Left colon (tissue), 2 donors: ENCODE data around the gene AK5. TPM values are rescaled to one million over a fixed set of nuclear protein-coding genes. Genes with fewer than 3 reads are reported as not detected.

ENCODE experiments used
- ATAC-seq: fragments of 200-7000 bp; cut with Tn5 transposase; one replicate; pipeline ENCODE4 v1.9.1; 2020; ENCODE audit warnings: mild to moderate bottlenecking, moderate library complexity
- DNase-seq, 2 donors: peaks; one replicate each; pipeline ENCODE4 v3.0.0-alpha.2; 2020
- intact Hi-C, 2 donors: fragments of 100-400 bp; cut with DNase I in 1 of 2; cut with micrococcal nuclease in 1 of 2; formaldehyde crosslinking; loops; one replicate each; pipeline versions ENCODE4 v1.11.2 to v1.14.0; 2022; cut with DNase I, micrococcal nuclease
- total RNA-seq, 2 donors: library from RNA; stranded (reverse); fragmentation: NEBNext Ultra II Directional; extraction: Animal tissue kit (Norgen Biotek cat#: 25700); gene quantifications; one replicate each; pipeline ENCODE4 v1.2.1, GENCODE V29; 2021
- donor health status: DM: no; HTN: no; CAD: no.
- donor health status: DM: yes; HTN: yes; CAD: no.

Gene AK5
- total RNA-seq, 2 donors from 2014 or later: 0.36 to 0.43 TPM

DNA sequence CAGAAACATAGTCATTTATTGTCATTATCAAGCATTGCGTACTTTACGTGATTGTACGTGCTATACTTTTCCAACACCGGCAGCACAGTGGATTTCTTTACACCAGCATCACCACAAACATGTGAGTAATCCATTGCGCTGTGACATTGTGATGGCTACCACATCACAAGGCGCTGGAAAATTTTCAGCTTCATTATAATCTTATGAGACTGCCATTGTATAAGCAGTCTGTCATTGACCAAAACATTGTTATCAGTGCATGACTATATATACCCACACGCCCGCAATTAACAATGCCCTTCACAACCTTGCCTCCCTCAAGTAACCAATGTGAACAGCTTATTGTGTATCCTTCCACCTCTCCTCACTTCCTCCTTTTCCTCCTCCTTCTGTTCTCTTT, 263.0 kb downstream of the AK5 start:
- DNase-seq (no peak), ATAC-seq (peak; percentile 70)
- intact Hi-C loops: no loop called here

DNA sequence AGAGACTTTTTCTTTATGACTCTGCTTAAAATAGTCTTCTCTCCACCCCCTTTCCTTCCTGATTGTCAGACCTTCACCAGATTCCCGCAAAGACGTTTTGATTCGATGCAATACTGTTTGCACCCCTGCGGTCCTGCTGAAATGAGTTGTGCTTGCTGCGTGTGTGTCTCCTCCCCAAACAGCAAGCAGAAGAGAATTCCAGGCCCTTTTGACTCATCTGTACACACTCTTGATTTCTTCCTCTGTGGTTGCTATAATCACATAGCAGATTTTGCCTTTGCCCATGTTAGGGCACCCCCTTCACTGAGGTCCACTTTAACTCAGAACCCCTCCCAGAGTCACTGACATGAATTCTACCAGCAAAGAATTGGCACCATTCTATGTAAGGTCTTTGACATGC, 264.2 kb downstream of the AK5 start:
- no peak for DNase-seq
- no peak for ATAC-seq
- intact Hi-C loops: no loop called here

DNA sequence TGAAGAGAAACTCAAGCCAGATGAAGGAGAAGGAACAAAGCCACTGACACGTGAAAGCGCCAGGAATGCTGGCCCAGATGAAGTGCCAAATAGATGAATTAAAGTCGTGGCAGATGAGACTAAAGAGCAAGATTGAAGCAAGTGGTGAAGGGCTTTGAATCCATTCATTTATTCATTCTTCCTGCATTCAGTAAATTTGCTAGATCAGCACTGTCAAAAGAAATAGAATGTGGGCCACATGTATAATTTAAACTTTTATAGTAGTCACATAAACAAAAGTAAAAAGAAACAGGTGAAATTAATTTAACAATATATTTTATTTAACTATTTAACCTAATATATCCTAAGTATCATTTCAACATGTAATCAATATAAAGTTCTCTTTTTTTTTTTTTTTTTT, 265.1 kb downstream of the AK5 start:
- no peak for ATAC-seq
- no peak for DNase-seq
- intact Hi-C loops: no loop called here

GRCh38 chr1:77548285-77548684, 266.5 kb downstream of the AK5 start:
- no peak for DNase-seq
- ATAC-seq: no peak
- intact Hi-C loops: no loop called here

GRCh38 chr1:77550135-77550534, 268.3 kb downstream of the AK5 start:
- no peak for ATAC-seq
- intact Hi-C loops: no loop called here

GRCh38 chr1:77552626-77553025, 270.8 kb downstream of the AK5 start:
- ATAC-seq (no peak), DNase-seq (no peak)
- intact Hi-C loops: no loop called here

More at GRCh38 chr1:77550135-77550534, 268.3 kb downstream of the AK5 start:
- no peak for DNase-seq

GRCh38 chr1:77553568-77554291, 271.9 kb downstream of the AK5 start:
- intact Hi-C loops: no loop called here
- ATAC-seq: no peak

DNA sequence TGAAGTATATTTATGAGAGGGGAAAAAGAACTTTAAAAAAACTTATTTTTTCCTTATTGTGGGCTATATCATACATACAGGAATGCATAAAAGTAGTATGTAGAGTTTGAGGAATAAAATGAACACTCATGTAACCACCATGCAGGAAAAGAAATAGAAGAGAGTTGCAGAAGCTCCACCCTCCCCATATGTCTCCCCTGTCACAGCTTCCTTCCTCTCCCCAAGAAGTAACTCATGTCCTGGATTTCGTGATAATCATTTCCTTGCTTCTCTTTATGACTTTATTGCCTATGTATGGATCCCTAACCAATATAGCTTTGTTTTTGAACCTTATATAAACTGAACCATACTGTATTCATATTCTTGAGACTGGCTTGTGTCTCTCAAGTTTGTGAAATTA, 274.2 kb downstream of the AK5 start:
- DNase-seq: no peak
- peak; percentile 57 for ATAC-seq
- intact Hi-C loops: no loop called here

More at GRCh38 chr1:77553568-77554291, 271.9 kb downstream of the AK5 start:
- no peak for DNase-seq

DNA sequence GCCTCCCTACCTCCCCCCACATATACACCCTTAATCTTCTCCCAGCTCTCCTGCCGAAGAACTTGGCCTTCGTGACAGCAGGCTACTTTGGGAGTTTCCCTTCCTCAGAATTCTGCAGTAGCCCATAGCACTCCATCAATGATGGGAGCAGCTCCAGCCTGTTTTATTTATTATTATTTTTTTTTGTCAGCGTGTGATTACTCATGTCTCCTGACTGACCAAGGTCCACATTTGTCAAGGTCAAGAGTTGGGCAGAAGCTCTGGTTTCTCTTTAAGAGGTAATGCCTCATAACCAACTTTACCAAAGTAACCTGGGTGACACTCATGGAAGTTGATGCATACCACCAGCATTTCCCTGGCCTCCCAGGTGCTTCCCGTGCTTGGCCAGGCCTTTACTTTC, 275.2 kb downstream of the AK5 start:
- intact Hi-C loops: no loop called here
- ATAC-seq: no peak

DNA sequence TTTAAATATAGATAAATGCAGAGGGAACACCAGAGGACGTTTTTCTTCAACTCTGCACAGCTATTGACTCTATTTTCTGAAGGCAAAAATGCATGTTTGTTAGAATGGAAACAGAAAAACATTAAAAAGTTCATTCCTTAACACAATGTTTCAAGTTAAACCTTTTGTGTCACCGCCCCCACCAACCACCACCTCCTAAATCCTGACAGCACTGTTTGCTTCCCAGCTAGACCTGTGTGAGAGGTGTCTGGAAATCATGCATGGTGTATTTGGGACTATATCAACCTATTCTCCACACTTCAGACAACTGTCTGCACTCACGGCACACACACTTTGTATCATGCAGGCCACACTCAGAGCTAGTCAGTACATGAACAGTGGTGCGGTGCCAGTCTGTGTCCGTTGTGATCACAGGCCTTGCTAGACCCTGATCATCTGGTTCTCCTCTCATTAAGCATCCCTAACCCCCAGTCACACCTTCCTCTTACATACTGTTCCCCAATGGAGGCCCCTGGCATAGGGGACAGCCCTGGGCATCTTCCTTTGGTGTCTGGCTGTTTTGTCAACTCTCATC, 276.9 kb downstream of the AK5 start:
- ATAC-seq: no peak

More for the DNA sequence above, 275.2 kb downstream of the AK5 start:
- DNase-seq: no peak

GRCh38 chr1:77560741-77561140, 278.9 kb downstream of the AK5 start:
- ATAC-seq: no peak
- intact Hi-C loops: no loop called here
- DNase-seq: no peak

More for the DNA sequence above, 276.9 kb downstream of the AK5 start:
- DNase-seq: no peak
- intact Hi-C loops: no loop called here

GRCh38 chr1:77562596-77563150, 280.9 kb downstream of the AK5 start:
- ATAC-seq (no peak), DNase-seq (no peak)
- intact Hi-C loops: no loop called here

DNA sequence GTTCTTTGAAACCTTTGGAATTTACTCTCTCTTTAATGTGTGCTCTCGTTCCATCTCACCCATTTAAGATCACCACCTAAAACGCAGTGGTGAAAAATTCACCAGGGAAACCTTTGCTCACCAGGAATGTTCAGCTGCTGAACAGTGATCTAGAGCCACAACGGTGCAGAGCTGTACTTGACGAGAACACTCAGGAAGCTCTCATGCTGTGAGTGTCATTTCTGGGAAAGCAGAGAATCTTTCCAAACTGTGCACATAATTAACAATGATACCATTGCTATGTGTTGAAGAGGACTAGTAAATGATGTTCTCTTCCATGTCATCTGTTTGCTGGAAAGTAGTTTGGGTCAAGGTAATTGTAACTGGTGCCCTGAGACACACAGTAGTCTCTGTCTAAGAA, 283.5 kb downstream of the AK5 start:
- ATAC-seq (no peak), DNase-seq (no peak)
- intact Hi-C loops: no loop called here

DNA sequence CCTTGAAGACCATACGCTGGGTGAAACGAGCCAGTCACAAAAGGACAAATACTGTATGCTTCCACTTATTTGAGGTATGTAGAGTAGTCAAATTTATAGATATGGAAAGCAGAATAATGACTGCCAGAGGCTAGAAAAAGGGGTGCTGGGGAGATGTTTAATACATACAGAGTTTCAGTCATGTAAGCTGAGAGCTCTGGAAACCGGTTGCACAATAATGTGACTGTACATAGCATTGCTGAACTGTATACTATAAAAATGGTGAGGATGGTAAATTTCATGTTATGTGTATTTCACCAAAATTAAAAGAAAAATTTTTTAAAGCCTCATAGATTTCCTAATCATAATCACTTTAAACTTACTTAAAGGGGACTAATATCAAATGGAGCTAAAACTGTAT, 289.8 kb downstream of the AK5 start:
- ATAC-seq (no peak), DNase-seq (no peak)
- intact Hi-C loops: no loop called here

GRCh38 chr1:77579547-77579946, 297.7 kb downstream of the AK5 start:
- intact Hi-C loops: no loop called here
- DNase-seq (no peak), ATAC-seq (no peak)

- ATAC-seq: no peak
Observed at GRCh38 chr1:77582905-77583304, 301.1 kb downstream of the AK5 start.

DNA sequence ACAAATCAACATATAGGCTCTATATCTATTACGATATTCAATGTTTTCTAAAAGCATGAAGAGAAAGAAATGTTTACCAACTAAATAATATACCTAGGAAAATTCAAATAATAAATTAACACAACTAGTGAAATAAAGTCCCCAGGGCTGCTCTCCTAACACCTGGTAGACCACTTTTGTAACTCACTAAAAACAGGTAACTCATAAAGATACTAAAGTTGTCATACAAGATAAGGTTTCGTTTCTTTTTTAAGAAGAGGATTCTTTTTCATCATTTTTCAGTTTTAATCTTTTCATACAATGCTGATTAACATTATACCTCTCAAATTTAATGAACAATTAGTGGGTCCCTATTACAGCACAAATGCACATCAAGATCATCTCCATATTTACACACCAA, 301.7 kb downstream of the AK5 start:
- intact Hi-C loops: no loop called here
- ATAC-seq (no peak), DNase-seq (no peak)

More at GRCh38 chr1:77582905-77583304, 301.1 kb downstream of the AK5 start:
- DNase-seq: no peak
- intact Hi-C loops: no loop called here

DNA sequence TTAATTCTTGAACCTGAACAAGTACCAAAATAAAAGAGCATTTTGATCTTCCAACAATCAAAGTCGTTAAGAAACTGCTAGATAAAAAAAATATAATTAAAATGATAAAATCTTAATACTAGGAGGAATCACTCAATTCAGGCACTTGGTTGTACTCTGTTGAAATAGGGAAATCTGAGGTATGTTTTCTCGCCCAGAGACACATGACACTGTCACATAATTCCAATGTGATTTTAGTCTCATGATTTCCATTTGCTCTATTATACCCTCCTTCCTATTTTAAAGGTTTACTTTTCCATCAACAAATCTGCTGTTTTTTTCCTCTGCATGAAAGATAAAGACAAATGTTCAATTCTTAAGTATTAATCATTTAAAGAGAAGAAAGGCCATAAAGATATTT, 303.1 kb downstream of the AK5 start:
- ATAC-seq (no peak), DNase-seq (no peak)
- intact Hi-C loops: no loop called here

- intact Hi-C loops: no loop called here
- no peak for ATAC-seq
- DNase-seq: no peak
Observed at GRCh38 chr1:77585610-77586314, 303.9 kb downstream of the AK5 start.

- ATAC-seq (no peak), DNase-seq (no peak)
- intact Hi-C loops: no loop called here
Observed at GRCh38 chr1:77589231-77589630, 307.4 kb downstream of the AK5 start.
